Lower leg skin (tissue), 4 donors: ENCODE results near the gene KDM4D. TPM values are rescaled to one million over a fixed set of nuclear protein-coding genes. Genes with fewer than 3 reads are reported as not detected.

Experiments
- DNase-seq, 2 donors: peaks; one replicate each; pipeline ENCODE4 v3.0.0-alpha.2; 2019; ENCODE audit warnings: low spot score in 2 of 2
- H3K4me3 ChIP-seq: fragments of 200-600 bp; sonication (generic); 2 replicates; pipeline ENCODE4 v1.5.1; 2017; ENCODE audit warnings: mild to moderate bottlenecking, low read depth; ENCODE audit not compliant: poor library complexity, severe bottlenecking
- POLR2A ChIP-seq, 2 donors: fragments of 450-650 bp; IDR thresholded peaks; one replicate each; pipeline ENCODE4 v1.6.1; 2016 to 2017; ENCODE audit warnings: antibody characterized with exemption in 2 of 2, mild to moderate bottlenecking in 1 of 2, moderate library complexity in 1 of 2
- WGBS, 2 donors: methylation state at CpG; one replicate each; pipeline ENCODE4 v1.1.5; 2018; 5-methylcytosine and 5-hydroxymethylcytosine counted together
- intact Hi-C: fragments of 100-400 bp; cut with DNase I; formaldehyde crosslinking; loops from one replicate; pipeline ENCODE4 v1.15.0; 2023; ENCODE audit warnings: low total_unique reads
- total RNA-seq, 4 donors: library from RNA; depleted of rRNA; stranded (reverse); fragments of >200 nt; gene quantifications; one replicate each; pipeline ENCODE4 v1.1.0, GENCODE V29; 2016
- TF ChIP-seq, protein P1 (sequence below), 3 donors: fragments of 450-650 bp; IDR thresholded peaks; one replicate each; pipeline ENCODE4 v1.5.1; 2016; ENCODE audit warnings: antibody characterized with exemption in 3 of 3, mild to moderate bottlenecking in 3 of 3, moderate library complexity in 2 of 3

The KDM4D gene
- 1 to 10 TPM in 2 of 4 donors, under 1 TPM in 2; 0.94 to 1.1 (median 1.0) TPM for total RNA-seq

GRCh38 chr11:94973099-94973968 is at the start of gene KDM4D, which contains the start of gene CWC15:
TSS of gene KDM4D (plus strand) at chr11:94973709. CDS start at chr11:94997373, 23,664 bp downstream.
TSS of gene CWC15 (minus strand) at chr11:94973556. CDS start at chr11:94972185, 1,371 bp downstream.
- intact Hi-C loops = no loop called here
- peak within 1 kb of the TSS; percentile 86 for H3K4me3 ChIP-seq
- WGBS, 2 donors = 0 to 1% methylated on average over 51 to 55 of the region's 66 CpGs
- no peak for TF ChIP-seq POLR2A (IDR thresholded peaks at IDR 0.05)
- TF ChIP-seq, protein P1, sequence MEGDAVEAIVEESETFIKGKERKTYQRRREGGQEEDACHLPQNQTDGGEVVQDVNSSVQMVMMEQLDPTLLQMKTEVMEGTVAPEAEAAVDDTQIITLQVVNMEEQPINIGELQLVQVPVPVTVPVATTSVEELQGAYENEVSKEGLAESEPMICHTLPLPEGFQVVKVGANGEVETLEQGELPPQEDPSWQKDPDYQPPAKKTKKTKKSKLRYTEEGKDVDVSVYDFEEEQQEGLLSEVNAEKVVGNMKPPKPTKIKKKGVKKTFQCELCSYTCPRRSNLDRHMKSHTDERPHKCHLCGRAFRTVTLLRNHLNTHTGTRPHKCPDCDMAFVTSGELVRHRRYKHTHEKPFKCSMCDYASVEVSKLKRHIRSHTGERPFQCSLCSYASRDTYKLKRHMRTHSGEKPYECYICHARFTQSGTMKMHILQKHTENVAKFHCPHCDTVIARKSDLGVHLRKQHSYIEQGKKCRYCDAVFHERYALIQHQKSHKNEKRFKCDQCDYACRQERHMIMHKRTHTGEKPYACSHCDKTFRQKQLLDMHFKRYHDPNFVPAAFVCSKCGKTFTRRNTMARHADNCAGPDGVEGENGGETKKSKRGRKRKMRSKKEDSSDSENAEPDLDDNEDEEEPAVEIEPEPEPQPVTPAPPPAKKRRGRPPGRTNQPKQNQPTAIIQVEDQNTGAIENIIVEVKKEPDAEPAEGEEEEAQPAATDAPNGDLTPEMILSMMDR (IDR thresholded peaks at IDR 0.05) = no peak
- DNase-seq = peak; percentile 95 to 99

GRCh38 chr11:94924171-94924572 is 49.3 kb upstream of the KDM4D start:
- intact Hi-C loops = no loop called here
- no peak for TF ChIP-seq POLR2A (IDR thresholded peaks at IDR 0.05)
- TF ChIP-seq, protein P1 (IDR thresholded peaks at IDR 0.05) = no peak
- DNase-seq = no peak
- 52 to 64% methylated on average over 6 of the region's 6 CpGs for WGBS, 2 donors
- H3K4me3 ChIP-seq = no peak overlapping the region

GRCh38 chr11:94924612-94925011 is 48.9 kb upstream of the KDM4D start:
- no peak for TF ChIP-seq POLR2A (IDR thresholded peaks at IDR 0.05)
- TF ChIP-seq, protein P1 (IDR thresholded peaks at IDR 0.05) = no peak
- DNase-seq = no peak
- H3K4me3 ChIP-seq = no peak overlapping the region
- 62 to 64% methylated on average over 5 of the region's 5 CpGs for WGBS, 2 donors
- intact Hi-C loops = no loop called here

DNA sequence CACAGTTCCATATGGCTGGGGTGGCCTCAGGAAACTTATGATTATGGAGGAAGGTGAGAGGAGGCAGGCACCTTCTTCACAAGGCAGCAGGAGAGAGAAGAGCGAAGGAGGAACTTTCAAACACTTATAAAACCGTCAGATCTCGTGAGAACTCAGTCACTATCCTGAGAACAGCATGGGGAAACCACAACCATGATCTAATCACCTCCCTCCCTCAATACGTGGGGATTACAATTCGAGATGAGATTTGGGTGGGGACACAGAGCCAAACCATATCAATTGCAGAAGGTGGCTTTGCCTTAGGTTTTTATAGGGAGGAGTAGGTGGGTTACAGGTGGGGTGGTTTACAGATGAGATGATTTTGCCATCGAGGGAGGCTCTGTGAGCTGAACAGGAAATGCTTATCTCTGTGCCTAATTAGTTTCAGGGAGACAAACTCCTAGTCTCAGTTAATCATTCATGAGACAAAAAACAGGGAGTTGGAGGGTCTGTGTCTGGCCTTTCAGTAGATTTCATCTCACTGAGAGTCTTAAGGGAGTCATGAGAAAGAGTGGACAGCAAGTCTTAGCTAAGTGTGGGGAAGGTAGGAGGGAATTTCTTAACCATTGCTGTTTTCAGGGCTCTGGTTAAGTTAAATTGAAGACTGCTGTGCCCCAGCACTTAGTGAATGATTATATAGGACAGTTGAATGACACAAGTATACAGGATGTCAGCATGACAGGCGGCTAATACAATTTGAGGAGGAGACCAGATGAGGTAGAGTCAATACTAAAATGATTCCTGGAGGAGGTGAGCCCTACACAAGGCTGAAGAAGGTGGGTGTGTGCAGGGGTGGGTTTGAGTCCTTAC is 47.9 kb upstream of the KDM4D start:
- TF ChIP-seq, protein P1 (IDR thresholded peaks at IDR 0.05) = no peak
- TF ChIP-seq POLR2A (IDR thresholded peaks at IDR 0.05) = no peak
- intact Hi-C loops = no loop called here
- DNase-seq = no peak
- 66 to 69% methylated on average over 7 of the region's 7 CpGs for WGBS, 2 donors
- no peak overlapping the region for H3K4me3 ChIP-seq

DNA sequence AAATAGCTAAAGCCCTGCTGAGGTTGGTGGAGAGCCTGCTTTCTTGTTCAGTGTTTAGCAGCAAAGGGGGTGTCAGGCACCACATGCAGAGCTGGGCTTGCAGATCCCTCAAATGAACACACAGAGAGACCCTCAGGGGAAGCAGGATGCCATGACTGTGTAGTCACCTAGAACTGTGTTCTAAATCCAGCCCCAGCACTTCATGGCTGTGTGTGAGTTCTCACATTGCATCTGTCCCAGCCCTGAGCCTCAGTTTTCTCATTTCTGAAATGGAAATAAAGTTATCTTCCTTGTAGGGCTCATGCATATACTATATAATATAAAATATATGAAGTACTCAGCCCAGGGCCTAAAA is 47.3 kb upstream of the KDM4D start:
- intact Hi-C loops = no loop called here
- H3K4me3 ChIP-seq = no peak overlapping the region
- TF ChIP-seq POLR2A (IDR thresholded peaks at IDR 0.05) = no peak
- TF ChIP-seq, protein P1 (IDR thresholded peaks at IDR 0.05) = no peak
- no peak for DNase-seq
